Fibroblast of skin of right quadriceps (primary cell): Measurements from ENCODE around the gene VANGL2.

Experiments used
- DNase-seq: peaks from one replicate; pipeline ENCODE4 v3.0.0-alpha.2; 2013

Gene VANGL2

DNA sequence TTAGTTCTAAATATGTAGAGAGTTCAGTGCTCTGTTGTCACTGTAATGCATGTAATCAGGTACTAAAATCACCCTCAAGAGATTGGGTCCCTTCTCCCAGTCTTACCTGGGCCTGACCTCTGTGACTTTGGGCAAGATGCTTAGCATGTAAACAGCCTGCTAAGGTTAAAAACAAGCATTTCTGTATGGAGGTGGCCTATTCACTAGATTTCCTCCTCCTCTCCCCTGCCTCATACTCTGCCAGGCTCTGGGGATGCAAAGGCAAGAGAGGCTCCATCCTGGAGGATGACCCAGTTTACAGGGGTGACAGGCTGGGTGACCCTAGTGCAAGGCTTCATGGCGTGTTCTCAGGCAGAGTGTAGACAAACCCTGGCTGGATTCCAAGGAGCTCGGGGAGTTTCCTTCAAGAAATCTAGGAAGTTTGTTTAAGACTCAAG lies 28.8 kb downstream of the VANGL2 start:
- no peak for DNase-seq

DNA sequence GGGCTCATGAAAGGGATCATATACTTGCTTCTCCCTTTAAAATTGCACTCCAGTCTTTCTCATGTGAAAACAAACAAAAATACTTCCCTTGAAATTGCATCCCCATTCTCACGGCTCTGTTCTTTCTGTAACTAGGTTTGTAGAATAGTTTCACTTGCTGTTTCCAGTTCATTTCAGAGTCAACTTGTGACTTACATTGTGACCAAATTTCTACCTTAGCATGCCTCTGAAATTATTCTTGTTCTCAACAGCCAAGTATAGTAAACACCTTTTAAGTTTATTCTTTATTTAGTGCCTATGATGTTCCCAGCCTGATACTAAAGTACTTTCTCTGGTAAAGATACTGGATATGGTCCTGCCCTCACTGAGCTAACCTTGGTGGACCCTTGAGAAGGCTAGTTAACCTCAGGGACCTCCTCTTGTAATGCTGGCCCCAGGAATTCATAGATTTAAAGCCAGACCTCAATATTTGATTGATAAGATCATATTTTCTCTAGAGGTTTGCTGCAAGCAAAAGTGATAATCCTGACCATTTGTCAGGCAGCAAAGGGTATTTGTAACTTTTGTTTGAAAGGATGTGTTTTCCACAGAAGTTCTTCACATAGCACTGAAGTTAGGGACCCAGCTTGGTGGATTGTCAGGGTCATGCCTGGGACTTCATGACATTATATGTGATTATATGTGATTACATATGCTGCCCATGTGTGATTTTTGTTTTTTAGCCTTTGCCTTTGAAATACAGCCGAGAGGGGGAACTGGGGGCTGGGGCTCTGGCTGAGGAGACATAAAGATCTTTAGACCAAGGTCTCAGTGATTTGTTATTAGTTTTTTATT lies 29.6 kb downstream of the VANGL2 start:
- DNase-seq = no peak

DNA sequence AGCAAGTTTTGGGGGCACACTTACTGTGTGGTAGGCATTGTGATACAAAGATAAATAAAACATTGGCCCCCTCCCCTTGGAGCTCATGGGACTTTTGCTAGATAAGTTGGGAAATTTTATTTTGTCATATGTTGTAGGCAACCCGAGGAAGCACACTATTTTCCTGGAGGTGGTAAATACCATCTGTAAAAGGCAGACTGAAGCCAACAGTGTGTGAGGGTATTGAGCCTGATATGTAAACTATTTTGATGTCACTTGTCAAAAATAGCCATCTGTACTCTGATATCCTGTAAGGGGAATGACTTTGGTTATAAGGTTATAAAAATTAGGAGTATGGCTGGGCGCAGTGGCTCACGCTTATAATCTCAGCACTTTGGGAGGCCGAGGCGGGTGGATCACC lies 30.6 kb downstream of the VANGL2 start:
- no peak for DNase-seq

DNA sequence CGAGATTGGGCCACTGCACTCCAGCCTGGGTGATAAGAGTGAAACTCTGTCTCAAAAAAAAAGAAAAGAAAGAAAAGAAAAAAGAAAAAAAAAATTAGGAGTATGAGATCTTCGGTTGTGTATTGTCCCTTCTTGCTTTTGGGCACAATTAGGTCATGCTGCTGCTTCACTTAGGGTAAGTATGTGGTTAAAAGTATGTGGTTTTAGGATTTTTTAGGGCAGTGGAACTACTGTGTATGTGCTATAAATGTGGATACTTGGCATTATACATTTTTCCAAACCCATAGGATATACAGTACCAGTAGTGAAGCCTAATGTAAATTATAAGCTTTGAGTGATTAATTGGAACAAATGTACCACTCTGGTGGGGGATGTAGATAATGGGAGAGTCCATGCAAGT lies 31.2 kb downstream of the VANGL2 start:
- DNase-seq = no peak

DNA sequence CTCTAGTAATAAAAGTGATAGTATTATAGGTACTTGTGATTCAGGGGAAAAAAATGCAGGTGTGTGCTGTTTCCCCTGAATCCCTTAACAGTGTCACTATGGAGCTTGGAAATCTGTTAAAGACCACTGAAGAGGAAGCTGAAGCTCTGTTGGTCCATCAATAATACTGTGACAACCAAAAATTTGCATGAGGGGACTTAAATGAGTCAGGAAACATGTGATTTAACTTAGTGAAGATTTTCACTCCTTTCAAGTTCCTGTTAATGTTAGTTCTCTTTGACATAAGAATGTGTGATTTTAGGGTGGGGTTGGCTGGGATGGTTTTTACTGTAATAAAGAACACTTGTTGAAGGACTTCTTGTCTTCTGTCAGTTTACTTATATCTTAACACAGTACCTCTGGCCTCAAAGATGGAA lies 32.0 kb downstream of the VANGL2 start:
- DNase-seq = no peak

DNA sequence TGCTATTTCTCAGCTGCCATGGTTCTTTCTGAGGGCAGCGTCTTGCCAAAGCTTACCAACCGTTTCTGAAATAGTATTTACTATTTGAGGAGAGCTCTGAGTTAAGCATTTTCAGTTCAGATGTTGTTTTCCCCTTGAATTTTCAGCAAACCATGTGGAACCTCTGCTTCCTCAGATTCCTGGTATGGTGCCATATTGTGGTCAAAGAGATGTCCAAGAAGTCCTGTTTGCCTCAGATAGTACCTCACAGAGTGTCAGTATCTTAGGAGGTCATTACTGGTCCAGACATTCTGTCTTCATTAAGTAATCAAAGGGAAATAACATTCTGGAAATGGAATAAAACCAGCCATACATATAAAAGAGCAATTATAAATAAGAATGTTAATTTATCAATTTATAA lies 36.6 kb downstream of the VANGL2 start:
- DNase-seq = no peak

DNA sequence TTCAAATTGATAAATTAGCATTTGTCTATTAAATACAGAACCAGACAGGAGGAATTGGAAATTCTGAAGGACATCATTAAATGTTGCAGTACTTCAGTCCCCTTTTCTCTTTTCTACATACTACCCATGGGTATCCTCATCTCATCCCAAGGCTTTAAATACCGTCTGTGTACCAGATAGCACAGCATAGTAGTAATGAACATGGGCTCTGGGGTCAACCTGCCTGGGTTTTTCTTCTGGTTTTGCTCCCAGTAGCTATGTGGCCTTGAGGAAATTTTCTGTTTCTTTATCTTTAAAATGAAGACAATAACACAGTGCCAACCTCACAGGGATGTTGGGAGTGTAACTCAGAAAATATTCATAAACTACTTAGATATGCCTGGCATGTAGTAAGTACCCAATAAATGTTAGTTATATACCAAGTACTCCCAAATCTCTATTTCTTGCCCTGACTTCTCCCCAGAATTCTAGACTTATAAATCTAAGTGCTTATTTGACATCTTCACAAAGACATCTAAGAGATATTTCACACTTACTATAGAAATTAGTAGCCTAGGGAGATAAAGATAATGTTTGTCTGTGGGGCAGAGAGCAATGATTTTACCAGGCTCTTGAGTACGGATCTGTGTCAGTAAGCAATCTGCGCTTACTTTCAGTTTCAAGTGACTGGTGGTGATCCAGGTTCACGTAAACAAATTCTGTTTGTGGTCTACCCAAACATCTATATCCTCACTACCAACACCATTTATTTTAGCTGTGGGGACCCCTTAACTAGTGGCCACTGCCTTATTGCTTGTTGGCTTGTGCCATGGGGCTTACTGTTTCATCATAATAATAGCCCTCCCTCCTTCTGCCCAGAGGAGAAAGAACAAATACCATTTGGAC lies 37.3 kb downstream of the VANGL2 start:
- no peak for DNase-seq

DNA sequence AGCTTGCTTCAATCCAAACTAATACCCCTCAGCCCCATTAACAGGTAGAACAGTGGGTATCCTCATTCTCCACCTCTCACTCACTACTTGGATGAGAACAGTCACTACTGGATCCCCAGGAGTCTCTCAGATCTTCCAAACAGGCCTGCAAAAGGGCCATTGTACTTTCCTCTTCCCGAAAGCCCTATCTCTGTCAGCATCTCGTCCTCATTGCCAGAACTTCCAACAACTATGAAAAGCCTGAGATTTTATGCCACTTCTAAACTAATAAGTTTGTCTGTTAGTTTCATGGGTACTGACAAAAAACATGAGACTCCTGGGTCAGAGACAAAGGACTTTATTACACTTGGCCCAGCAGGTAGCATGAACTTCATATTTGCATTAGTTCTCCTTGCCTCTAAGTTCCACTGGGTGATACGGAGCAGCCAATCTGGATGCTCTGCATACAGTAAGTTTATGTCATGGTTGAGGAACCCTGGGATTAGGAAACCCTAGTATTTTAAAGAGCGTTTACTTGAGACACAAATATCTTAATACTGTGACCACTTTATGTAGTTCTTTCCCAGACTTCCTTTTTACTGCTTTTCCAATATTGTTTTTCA lies 38.1 kb downstream of the VANGL2 start:
- DNase-seq = no peak

DNA sequence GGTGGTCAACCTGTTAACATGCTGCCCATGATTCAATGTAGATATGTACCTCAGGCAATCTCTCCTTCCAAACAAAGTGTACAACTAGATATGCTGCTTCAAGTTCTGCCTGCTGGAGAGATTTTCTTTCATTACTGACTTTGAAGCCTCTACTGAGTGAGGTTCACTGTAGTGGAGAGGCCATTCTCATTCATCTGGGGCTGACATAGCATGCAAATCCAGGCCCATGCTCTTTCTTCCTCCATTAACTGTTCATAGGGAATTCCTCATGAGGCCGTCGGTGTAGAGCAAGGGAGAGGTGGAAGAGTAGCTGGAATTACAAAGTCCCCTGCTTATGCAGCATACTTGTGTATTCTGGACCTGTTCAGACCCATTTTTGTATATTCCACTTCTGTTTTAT lies 38.6 kb downstream of the VANGL2 start:
- DNase-seq = no peak

DNA sequence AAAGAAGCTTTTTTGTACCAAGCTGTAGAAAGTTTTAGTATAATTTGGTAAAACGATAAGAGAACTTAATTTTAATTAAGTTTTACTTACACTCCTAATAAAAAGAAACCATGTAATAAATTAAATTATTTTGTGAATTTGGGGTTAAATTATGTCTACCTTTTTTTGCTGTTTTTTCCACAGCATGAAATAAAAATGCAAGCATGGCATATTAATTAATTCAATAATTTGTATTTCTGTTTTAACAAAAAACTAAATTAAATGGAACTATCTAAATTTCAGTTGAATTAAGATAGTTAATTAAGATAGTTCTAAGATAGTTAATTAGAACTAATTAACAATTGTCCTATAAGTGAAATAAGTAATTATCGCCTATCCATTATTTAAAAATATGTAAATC lies 39.4 kb downstream of the VANGL2 start:
- no peak for DNase-seq

DNA sequence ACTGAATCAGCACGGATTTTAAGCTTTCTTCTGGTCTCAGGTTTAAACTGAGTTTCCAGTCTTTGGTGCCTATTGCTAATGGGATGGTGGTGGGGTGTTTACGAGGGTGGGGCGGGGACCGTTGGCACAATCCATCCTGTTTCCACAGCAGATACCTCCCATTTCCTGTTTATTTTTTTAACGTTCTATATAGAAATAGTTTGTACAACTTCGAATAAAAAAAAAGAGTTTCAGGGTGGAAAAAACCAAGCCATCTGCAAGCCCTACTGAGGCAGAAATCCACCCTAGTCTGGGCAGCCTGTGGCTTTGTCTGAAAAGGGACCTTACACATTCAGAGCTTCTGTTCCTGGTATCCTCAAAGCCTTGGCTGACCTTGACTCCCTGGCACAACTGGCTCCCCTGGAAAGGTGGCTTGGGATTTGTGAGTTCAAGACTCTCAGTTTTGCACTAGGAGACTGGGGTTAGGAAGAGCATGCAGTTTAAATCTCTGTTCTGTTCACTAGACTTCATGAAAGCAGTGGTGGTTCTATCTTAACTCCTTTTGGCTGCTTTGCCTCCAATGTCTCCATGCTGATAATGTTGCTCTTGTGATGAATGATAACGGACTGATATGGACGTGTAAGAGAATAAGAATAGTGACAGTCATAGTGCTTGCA lies 46.7 kb downstream of the VANGL2 start:
- no peak for DNase-seq

DNA sequence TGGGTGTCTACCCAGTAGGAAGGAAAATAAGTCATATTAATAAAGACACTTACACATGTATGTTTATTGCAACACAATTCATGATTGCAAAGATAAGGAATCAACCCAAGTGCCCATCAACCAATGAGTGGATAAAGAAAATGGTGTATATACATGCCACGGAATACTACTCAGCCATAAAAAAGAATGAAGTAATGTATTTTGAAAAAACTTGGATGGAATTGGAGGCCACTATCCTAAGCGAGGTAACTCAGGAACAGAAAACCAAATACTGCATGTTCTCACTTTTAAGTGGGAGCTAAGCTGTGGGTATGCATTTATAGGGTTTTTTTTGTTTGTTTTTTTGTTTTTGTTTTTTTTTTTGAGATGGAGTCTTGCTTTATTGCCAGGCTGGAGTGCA lies 49.1 kb downstream of the VANGL2 start:
- no peak for DNase-seq

DNA sequence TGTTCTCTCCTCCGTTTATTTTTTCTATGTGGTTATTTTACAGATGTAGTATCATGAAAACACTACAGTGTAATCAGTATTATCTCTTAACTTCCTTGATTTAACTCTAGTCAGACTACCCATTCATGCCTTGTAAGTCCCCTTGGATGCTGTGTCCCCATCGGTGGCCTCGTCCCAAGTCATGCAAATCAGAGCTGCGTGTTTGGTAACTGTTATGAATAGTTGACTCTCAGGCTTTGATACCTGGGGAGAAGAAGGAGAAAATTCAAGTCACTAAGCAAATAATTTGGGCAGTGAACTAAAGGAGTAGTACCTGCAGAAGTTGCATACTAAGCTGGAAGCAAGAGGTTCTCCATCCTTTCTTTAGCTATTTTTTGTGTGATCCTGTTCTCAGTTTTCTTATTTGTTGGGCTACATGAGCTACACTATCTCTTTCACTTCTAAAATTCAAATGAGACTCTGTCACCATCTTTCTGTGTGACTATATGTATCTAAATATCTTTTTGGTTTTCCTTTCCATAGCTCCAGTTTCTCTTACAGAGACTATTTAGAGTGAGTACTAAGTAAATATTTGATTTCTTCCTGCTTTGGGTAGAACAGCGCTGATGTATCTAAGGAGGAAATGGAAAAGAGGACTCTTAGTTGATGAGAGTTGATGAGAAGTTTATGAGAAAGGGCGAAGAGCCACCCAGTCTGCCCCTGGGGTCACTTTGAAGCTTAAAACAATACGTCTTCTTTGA lies 50.9 kb downstream of the VANGL2 start:
- DNase-seq = no peak

DNA sequence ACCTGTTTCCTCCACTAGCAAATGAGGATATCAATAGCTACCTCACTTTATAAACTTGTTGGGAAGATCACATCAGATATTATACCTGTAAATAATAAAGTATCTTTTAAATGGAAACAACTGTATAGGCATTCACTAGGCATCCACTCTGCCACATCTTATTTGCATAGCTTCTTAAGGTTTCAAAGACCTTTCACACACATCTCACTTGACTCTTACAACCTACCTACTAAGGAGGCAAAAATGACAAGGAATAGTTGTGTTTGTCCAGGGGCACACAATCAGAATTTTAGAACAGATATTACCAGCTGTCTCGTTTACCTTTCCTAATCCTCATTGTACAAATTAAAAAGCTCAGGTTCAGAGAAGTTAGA lies 51.5 kb downstream of the VANGL2 start:
- no peak for DNase-seq

DNA sequence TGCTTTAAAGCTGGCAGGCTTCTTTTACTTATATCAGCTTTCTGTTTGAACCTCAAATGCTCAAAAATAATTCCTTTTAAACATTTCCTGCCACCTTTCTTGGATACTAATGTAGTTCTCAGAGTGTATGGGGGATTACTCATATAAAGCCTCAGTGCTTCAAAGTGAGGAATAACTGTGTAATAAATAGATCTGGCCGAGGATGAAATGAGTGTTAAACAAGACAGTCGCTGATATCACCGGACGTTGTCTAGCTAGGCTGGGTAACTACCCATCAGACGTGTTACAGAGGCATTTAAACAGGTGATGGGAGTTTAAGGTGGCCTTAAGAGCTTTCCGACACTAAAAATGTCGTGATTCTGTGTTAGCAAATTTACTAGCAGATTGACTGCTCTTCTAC lies 53.1 kb downstream of the VANGL2 start:
- no peak for DNase-seq

DNA sequence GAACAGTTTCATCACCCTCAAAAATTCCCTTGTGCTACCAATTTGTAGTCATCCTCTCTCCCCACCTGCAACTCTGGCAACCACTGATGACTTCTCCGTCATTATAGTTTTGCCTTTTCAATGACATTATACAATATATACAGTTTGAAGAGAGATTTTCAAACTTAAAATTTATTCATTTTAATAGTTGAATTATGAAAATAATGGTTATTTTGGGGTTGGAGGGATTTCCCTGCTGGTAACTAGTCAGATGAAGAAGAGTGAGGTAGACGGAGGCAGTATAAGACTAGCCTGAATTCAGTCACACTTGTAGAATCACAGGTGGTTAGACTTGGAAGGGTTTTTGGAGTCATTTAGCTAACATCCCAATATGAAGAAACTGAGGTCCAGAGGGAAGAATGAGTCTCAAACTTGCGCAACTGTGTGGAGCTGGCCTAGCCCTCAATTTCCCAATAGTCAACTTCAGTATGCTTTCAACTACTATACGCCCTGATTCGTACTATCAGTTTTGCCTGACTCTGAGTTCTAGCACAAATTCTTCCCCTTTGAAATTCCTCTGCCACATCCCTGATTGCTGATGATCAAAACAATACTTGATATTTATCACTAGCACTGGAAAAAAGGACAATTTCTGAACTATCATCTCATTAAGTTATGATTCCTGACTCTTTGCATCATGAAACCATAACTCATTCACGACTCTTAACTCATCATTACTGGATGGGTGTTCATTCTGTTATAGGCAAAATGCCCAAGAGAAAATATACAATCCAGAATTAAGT lies 54.2 kb downstream of the VANGL2 start:
- DNase-seq = no peak

DNA sequence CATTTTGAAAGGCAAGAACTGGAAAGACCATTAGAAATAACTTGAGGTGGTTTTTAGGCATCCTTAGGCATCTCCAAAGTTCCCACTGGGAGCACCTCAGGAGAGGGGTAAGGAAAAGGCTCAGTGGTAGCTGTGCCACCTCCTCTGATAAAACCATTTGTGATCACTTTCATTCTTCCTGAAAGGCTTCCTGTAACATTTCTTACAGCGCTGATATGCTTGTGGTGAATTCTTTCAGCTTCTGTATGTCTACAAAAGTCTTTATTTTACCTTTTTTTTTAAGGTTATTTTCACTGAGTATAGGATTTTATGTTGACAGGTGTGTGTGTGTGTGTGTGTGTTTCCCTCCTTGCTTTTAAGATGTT lies 54.8 kb downstream of the VANGL2 start:
- DNase-seq = no peak

DNA sequence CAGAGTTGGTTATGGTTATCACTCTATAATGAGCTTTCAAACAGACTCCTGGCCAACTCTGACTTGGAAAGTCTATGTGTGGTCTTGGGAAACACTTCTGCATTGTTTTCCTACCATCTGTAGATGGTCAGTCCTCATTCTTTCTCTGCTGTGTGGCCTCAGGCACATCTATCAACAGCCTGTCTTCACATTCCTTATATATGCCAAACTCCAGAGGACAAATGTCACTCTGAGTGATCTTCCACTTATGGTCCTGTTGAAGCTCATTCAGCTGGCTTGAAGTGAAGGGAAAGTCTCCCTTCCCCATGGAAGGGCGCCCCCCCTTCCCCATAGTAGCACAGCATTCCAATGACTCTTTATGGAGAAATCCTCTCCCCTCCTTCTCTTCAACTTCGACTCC lies 58.7 kb downstream of the VANGL2 start:
- no peak for DNase-seq

DNA sequence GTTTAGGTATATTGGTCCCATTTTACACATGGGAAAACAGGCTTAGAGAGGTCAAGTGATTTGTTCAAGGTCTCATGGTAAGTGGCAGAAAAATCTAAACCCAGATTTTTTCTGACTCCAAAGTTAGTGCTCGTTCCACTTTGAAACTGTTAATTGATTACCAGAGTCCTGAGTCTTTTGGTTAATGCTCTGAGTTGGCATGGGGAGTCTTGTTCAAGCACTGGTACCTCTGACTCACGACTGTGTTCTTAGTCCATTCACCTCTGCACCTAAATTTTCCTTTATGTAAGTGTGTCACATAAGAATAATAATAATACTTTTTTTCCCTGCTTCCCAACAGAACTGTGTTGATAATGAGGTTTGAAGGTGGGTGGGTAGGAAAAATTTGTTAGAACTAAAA lies 59.3 kb downstream of the VANGL2 start:
- DNase-seq = no peak

DNA sequence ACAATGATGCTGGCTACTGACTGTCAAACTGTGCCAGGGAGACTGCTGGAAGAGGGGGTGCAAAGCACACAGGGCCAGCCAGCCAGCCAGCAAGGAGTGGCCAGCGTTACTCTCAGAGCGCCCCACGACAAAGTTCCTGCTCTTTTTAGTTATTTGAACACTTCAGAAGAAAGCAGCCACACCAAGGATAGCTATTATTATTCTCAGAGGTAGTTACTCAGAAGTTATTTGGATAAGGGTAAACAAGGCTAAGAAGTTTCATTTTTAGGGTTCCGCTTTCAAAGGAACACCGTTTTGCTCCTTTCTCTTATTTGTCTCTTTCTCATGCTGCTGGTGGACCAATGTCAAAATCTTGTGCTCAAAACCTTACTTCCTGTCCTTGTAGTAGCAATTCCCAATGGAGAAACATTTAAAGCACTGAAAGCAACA lies 59.9 kb downstream of the VANGL2 start:
- DNase-seq = no peak

DNA sequence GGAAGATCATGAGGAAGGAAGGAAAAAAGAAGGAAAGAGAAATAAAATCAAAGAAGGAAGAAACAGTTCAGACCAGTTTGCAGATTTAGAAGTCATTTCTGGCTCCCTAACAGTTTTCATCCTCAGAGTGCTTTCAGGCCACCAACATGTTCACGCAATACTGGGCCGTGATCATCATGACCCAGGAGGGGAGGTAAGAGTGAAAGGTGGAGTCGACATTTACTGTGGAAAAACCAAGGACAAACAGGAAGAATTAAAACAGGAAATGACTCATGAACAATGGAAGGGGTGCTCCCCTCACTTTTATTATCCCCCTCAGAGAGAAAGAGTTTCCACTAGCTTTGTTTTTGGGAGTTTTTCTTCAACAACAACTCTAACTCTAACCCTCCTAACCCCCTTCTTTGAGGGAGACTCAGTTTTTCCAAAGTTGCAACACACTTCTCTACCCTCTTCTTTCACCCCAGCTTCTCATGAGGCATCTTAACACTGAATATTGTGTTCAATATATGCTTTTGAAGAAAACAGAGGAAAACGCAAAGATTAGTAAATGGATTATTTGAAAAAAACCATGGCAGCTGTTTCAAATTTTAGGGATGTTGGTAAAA lies 60.4 kb downstream of the VANGL2 start:
- no peak for DNase-seq
